GM12865 (cell line): Measurements from ENCODE around the gene USP3.

ENCODE experiments used
- DNase-seq: peaks from one replicate; pipeline ENCODE4 v3.0.0; 2010; ENCODE audit warnings: low read depth
- H3K4me3 ChIP-seq: 2 replicates; pipeline ENCODE4 v1.5.1; 2011; ENCODE audit warnings: mild to moderate bottlenecking, low read depth, low read length, control low read depth
- TF ChIP-seq, protein P1 (sequence below): IDR thresholded peaks from 2 replicates; pipeline ENCODE4 v1.5.1; 2011; ENCODE audit warnings: low read length, control low read depth, low read depth, inconsistent platforms; ENCODE audit not compliant: insufficient read depth; ENCODE audit errors: missing control alignments

USP3 gene

DNA sequence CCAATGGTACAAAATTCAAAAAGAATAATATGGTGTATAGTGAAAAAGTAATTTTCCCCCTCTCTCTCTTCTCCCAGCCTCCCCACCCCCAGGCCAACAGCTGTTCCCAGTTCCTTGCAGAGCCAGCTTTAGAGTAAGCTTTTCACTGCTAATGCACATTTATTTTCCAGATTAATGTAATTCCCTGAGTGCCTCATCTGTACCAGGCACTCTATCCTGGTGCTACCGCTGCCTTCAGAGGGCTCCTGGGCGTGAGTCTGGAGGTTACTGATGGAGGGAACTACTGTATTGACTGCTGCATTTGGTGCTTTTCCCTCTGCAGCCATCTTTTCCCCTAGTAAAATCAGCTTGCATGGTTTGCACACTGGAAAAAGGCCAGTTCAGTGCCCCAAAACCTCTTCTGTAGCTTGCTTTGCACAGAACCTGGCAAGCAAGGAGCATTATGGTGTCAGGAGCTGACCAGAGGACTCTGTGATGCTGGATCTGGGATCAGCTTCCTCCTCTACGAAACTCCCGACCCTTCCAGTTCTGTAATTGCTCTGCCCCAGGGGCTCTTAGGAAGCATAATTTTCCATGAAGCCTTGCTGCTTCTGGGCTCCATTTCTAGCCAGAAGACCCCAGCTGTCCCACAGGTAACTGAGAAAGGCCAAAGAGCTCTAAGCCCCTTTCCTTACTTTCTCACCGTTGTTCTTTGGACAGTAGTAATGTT, 8.5 kb upstream of the USP3 start:
- DNase-seq, result no peak
- no peak overlapping the region for H3K4me3 ChIP-seq
- TF ChIP-seq, protein P1, sequence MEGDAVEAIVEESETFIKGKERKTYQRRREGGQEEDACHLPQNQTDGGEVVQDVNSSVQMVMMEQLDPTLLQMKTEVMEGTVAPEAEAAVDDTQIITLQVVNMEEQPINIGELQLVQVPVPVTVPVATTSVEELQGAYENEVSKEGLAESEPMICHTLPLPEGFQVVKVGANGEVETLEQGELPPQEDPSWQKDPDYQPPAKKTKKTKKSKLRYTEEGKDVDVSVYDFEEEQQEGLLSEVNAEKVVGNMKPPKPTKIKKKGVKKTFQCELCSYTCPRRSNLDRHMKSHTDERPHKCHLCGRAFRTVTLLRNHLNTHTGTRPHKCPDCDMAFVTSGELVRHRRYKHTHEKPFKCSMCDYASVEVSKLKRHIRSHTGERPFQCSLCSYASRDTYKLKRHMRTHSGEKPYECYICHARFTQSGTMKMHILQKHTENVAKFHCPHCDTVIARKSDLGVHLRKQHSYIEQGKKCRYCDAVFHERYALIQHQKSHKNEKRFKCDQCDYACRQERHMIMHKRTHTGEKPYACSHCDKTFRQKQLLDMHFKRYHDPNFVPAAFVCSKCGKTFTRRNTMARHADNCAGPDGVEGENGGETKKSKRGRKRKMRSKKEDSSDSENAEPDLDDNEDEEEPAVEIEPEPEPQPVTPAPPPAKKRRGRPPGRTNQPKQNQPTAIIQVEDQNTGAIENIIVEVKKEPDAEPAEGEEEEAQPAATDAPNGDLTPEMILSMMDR, result no peak

DNA sequence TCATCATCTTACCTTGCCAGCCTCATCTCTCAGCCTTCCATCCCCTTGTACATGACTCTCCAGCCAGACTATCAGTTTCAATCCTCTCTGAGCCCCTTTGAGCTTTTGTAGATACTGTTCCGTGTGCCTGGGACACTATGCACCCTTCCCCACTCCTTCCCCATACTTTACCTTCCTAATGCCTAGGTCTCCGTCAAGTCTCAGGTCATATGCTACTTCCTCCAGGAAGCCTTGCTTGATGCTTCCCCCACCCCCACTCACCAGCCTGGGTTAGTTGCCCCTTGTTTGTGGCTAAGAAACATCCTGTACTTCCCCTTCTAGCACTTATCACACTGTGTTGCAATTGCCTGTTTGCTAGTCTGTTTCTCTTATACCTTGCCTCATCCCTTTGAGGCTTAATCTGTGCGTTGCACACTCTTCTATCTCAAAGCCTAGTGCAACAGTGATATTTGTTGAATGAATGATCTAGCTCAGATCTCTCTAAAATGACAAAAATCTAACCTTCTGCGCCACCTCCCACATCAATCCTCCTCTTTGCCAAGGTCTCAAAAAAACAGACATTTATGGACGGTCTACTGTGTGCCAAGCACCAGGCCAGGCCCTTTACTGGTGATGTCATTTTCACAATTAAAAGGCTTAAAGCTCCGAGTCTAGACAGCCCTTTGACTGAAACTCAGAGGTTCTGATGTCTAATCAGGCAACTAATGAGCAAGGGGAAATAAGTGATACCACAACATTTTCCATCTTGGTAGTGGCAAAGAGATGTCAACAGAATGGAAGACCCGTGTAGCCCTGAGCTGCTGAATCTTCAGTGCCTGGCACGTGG, 6.5 kb upstream of the USP3 start:
- DNase-seq, result peak; percentile 81
- TF ChIP-seq, protein P1, result no peak
- no peak overlapping the region for H3K4me3 ChIP-seq

DNA sequence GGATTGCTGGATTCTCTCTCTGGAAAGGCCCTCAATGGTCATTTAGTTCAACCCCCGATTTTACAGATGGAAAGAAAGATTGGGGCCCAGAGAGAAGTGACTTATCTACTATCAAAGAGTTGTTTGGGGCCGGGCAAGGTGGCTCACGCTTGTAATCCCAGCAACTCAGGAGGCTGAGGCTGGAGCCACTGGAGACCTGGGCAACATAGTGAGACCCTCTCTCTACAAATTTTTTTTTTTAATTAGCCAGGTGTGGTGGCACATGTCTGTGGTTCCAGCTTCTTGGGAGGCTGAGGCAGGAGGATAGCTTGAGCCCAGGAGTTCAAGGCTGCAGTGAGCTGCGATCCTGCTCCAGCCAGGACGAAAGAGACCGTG, 5.2 kb upstream of the USP3 start:
- TF ChIP-seq, protein P1, result no peak

DNA sequence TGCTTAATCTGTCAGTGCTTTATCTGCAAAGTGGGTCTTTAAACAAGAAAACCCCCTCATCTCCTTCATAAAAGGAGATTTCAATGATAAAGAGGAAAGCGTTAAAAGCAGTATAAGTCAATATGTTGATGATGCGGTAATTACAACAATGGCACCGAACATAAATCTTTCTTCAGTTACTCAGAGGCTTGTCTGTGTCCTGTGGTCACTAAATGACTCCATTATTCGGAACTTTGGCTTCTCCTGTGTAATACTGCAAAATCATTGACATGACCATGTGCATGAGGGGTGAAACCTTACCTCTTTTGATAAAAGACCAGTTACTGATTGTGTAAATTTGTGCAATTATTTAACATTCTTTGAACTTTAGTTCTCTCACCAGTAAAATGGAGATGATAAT, 4.8 kb upstream of the USP3 start:
- TF ChIP-seq, protein P1, result no peak
- DNase-seq, result no peak
- no peak overlapping the region for H3K4me3 ChIP-seq

More for the DNA sequence above, 5.2 kb upstream of the USP3 start:
- no peak overlapping the region for H3K4me3 ChIP-seq
- no peak for DNase-seq

DNA sequence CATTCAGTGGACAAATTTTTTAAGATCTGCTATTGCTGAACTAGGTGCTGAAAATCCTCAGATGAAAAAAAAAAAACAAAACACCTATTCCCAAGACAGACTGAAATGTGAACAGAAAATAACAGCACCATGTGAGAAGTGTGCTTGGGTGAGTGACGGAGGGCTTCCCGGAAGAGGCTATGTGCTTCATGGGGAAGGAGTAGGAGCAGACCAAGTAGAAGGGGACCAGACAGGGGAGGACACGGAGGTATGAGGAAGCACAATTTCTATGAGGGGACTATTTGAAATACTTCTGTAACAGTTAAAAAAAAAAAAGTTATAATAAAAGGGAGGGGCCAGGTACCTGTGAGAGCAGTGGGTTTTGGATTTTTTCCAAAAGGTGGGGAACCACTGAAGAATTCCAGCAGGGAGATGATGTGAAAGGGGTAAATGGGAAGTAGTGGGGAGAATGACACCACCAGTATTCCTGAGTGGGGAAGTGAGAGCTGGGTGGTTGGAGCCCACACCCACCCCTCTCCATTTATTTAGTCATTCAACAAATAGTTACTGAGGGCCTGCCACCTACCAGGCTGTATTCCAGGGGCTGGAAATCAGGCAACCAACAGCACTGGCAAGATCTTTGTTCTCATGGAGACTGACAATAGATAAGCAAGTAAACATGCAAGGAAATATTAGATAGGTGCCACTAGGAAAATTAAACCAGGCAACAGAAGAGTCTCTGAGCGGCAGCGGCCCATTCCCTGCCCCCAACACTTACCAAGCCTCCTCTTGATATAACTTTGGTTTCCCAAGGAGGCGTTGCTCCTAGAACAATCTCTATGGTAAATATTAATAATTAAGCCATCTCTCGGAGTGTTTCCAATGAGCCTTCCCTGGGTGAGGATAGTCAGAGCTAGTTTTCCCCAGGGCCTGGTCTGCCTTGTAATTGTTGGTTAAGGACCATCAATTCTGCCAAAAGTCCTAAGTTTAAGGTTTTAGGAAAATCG, 3.8 kb upstream of the USP3 start:
- peak overlapping the region; percentile 93 for H3K4me3 ChIP-seq
- TF ChIP-seq, protein P1, result no peak
- DNase-seq, result peak; percentile 59

DNA sequence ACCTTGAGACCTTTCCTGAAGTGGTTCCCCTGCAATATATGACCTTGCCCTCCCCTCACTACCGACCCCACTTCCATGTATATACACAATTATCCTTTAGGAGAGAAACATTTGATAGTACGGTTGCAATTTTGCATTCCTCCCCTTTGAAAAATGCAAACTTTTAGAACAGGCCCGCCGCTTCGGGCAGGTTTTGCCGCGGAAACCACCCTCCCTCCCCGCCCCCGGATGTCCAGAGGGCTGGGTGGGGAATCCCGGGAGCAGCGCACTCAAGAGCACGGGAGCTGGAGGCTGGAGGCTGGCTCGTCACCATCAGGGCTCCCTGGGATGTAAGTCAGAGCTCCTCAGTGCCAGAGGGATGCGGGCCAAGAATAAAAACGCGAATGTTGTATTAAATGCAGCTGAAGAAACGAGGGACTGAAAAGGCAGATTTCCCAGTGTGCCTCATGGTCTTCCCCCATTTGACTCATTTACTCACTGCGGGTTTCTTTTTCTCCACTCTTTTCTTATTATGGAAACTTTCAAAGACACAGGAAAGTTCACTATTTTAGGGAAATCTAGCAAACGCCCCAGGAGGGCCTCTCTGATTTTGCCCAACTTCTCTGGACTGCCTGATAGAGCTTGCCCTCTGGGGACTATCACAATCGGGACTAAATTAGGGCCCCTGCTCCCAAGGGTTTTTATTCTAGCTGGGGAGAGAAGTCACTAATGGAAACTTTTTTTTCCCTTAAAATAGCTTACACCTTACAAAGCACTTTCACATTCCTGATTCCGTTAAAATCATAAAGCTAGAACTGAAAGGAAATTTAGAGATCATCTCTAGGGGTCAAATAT, 2.9 kb upstream of the USP3 start:
- DNase-seq, result peak; percentile 78

More for the DNA sequence above, 2.9 kb upstream of the USP3 start:
- peak overlapping the region; percentile 93 for H3K4me3 ChIP-seq
- TF ChIP-seq, protein P1, result no peak
